ENCODE measurements around the gene CD81. TPM values are rescaled to one million over a fixed set of nuclear protein-coding genes. Genes with fewer than 3 reads are reported as not detected.

CD81 gene
- total RNA-seq, 2 experiments from 2014 or later = 118 to 145 TPM

GRCh38 chr11:2386591-2386990, 9.5 kb downstream of the CD81 start:
- Mint-ChIP-seq H3K27ac (no peak overlapping the region), H3K9me3 (ENCODE audit: low read depth) (no peaks in the 10 kb centered on the region), H3K4me3 (no peak overlapping the region), H3K36me3 (ENCODE audit: low read depth) (peaks cover 7% of the 10 kb centered on the region), H3K27me3 (no peaks in the 10 kb centered on the region), H3K4me1 (peaks cover 50% of the 10 kb centered on the region)
- no peak for DNase-seq
- ChIA-PET CTCF (interaction anchor here (0.5 to 0.6 kb wide), 2 partner anchors 64 to 541 kb away, joined by 3 read pairs; no protein-coding TSS in a partner anchor), POLR2A (interaction anchor here (1.1 to 2.3 kb wide), 2 partner anchors 9 to 13 kb away, joined by 3 to 16 read pairs; partner anchors contain the start of gene CD81)
- no peak for ATAC-seq
- intact Hi-C loops (cut with DNase I, micrococcal nuclease) = no loop called here

DNA sequence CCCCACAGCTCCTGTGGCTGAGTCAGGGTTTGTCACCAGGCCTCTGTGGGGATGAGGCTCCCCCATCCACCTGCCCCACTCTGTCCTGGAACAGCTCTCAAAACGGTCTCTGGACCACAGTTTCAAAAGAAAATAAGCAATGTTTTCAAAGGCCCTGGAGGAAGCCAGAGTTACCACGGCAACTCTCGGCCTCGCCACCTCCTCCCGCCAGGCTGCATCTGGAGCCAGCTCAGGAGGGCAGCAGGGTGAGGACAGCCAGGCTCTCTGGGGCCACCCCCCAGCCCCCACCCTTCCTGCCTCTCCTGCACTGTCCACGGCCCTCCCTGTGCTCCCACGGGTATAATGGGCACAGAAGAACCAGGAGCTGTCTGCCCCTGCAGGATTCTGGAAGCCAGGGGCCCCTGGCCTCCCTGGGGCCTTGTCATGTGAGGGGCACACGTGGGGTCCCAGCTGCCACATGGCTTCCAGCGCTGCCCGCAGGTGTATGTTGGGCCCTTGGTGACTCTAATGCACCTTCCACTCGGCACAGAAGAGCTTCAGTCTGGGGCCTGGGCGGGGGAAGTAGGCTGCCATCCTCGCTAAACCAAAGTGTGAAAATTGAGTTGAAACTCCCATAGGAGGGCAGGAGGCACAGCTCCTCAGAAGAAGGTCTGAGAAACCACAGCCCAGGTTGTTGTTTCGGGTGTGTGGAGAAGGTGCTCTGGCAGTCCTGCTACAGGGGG, 10.3 kb downstream of the CD81 start:
- intact Hi-C loops (cut with DNase I, micrococcal nuclease) = no loop called here
- Mint-ChIP-seq H3K4me1 (peaks cover 47% of the 10 kb centered on the region), H3K4me3 (no peak overlapping the region), H3K27ac (no peak overlapping the region), H3K36me3 (ENCODE audit: low read depth) (peaks cover 7% of the 10 kb centered on the region), H3K9me3 (ENCODE audit: low read depth) (no peaks in the 10 kb centered on the region), H3K27me3 (no peaks in the 10 kb centered on the region)
- peak; percentile 42 for ATAC-seq
- CTCF ChIA-PET = interaction anchor here (0.5 to 1.1 kb wide), 4 partner anchors 13 to 542 kb away, joined by 3 to 4 read pairs (median 3); partner anchors contain the start of gene TSSC4
- POLR2A ChIA-PET = interaction anchor here (1.1 to 2.3 kb wide), 2 partner anchors 10 to 12 kb away, joined by 3 to 16 read pairs; partner anchors contain the start of gene CD81
- DNase-seq = no peak

DNA sequence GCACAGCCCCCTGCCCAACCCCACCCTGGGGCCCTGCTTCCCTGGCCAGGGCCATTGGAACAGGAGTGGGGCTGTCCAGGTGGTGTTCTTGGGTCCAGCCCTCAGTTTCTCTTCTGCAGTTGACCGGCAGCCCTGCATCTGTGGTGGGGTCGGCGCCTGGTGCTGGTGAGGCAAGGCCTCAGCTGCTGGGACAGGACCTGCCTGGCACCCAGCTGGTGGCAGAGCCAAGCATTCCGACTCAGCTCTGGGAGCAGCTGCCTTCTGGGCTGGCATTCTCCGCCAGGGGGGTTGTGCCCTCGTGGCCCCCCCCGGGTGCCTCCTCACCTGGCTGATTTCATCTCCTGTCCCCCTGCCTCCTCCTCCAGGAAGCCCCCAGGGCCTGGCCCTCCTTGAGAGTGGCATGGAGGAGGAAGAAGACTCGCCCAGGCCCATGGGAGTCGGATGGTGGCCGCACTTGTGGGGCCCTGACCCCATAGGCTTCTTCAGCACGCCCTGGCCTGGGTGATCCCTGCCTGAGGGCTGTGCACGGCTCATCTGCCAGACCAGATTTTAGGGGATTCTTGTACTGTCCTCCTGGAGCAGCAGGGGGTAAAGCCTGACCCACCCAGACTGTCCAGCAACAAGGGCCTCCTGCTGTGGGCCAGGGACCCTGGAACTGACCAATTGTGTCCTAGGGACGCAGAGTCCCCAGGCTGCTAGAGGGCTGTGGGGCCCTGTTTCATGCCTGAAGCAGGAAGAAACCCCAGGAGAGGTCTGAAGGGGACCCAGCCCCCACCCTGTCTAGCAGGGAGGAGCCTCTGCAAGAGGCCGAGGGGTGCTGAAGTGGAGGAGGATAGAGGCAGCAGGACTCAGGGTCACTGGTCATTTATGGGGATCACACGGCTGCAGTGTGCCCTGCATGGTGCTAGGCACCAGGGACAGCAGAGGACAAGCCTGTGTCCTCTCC, 11.6 kb downstream of the CD81 start:
- intact Hi-C loops (cut with DNase I, micrococcal nuclease) = no loop called here
- POLR2A ChIA-PET = no interaction called here
- Mint-ChIP-seq H3K36me3 (ENCODE audit: low read depth) (peaks cover 7% of the 10 kb centered on the region), H3K27me3 (no peaks in the 10 kb centered on the region), H3K4me1 (peaks cover 43% of the 10 kb centered on the region), H3K9me3 (ENCODE audit: low read depth) (no peaks in the 10 kb centered on the region), H3K27ac (peak overlapping the region; percentile 51), H3K4me3 (no peak overlapping the region)
- DNase-seq (no peak), ATAC-seq (no peak)
- CTCF ChIA-PET = interaction anchor here (1.1 kb wide), 1 partner anchor 31 kb away, joined by 3 read pairs; no protein-coding TSS in a partner anchor

- intact Hi-C loops (cut with DNase I, micrococcal nuclease) = no loop called here
- ChIA-PET POLR2A (no interaction called here), CTCF (interaction anchor here (0.7 kb wide), 1 partner anchor 101 kb away, joined by 3 read pairs; no protein-coding TSS in a partner anchor)
- Mint-ChIP-seq H3K27ac (peak overlapping the region; percentile 58), H3K36me3 (ENCODE audit: low read depth) (peaks cover 7% of the 10 kb centered on the region), H3K4me1 (peaks cover 37% of the 10 kb centered on the region), H3K9me3 (ENCODE audit: low read depth) (no peaks in the 10 kb centered on the region), H3K4me3 (no peak overlapping the region), H3K27me3 (no peaks in the 10 kb centered on the region)
- DNase-seq = no peak
- ATAC-seq = no peak
Measured at GRCh38 chr11:2389377-2390026, 12.4 kb downstream of the CD81 start.

DNA sequence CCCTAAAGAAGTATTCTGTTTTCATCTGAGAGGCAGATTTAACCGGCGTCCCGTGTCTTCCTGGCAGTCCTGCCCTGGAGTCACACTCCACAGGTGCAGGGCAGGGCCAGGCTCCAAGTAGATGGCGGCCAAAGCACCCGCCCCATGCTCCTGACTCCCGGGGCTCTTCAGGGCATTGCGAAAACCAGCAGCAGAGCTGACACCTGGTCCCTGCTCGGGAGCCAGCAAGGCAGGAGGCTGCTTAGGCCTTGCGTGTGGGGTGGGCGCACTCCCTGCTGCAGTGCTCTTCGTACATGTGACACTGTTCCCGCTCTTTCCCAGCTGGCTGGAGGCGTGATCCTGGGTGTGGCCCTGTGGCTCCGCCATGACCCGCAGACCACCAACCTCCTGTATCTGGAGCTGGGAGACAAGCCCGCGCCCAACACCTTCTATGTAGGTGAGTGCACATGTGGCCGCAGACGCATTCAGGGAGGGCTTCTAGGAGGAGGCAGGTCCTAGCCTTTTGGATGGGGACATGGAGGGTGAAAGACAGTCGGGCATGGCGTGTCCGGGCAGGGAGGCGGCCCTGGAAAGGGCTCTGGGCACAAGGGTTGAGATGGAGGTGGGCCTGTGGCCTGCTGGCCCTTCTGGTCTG, 13.1 kb downstream of the CD81 start:
- H3K27ac Mint-ChIP-seq = peak overlapping the region; percentile 58
- no peaks in the 10 kb centered on the region for H3K27me3 Mint-ChIP-seq
- CTCF ChIA-PET = interaction anchor here (0.7 to 0.8 kb wide), 2 partner anchors 10 to 102 kb away, joined by 3 read pairs; partner anchors contain the start of gene TSSC4
- DNase-seq = no peak
- H3K4me1 Mint-ChIP-seq = peaks cover 30% of the 10 kb centered on the region
- no peak overlapping the region for H3K4me3 Mint-ChIP-seq
- POLR2A ChIA-PET = no interaction called here
- ATAC-seq = no peak
- no peaks in the 10 kb centered on the region for H3K9me3 Mint-ChIP-seq (ENCODE audit: low read depth)
- intact Hi-C loops (cut with DNase I, micrococcal nuclease) = no loop called here
- H3K36me3 Mint-ChIP-seq (ENCODE audit: low read depth) = peaks cover 7% of the 10 kb centered on the region

GRCh38 chr11:2390725-2391151, 13.6 kb downstream of the CD81 start:
- Mint-ChIP-seq H3K27me3 (no peaks in the 10 kb centered on the region), H3K27ac (no peak overlapping the region), H3K4me3 (no peak overlapping the region), H3K9me3 (ENCODE audit: low read depth) (no peaks in the 10 kb centered on the region), H3K36me3 (ENCODE audit: low read depth) (peaks cover 5% of the 10 kb centered on the region), H3K4me1 (peaks cover 27% of the 10 kb centered on the region)
- intact Hi-C loops (cut with DNase I, micrococcal nuclease) = no loop called here
- DNase-seq = no peak
- ChIA-PET CTCF (interaction anchor here (0.8 kb wide), 1 partner anchor 10 kb away, joined by 3 read pairs; the partner anchor contains the start of gene TSSC4), POLR2A (no interaction called here)
- no peak for ATAC-seq

GRCh38 chr11:2391181-2391975, 14.3 kb downstream of the CD81 start:
- no peak for ATAC-seq
- POLR2A ChIA-PET = no interaction called here

DNA sequence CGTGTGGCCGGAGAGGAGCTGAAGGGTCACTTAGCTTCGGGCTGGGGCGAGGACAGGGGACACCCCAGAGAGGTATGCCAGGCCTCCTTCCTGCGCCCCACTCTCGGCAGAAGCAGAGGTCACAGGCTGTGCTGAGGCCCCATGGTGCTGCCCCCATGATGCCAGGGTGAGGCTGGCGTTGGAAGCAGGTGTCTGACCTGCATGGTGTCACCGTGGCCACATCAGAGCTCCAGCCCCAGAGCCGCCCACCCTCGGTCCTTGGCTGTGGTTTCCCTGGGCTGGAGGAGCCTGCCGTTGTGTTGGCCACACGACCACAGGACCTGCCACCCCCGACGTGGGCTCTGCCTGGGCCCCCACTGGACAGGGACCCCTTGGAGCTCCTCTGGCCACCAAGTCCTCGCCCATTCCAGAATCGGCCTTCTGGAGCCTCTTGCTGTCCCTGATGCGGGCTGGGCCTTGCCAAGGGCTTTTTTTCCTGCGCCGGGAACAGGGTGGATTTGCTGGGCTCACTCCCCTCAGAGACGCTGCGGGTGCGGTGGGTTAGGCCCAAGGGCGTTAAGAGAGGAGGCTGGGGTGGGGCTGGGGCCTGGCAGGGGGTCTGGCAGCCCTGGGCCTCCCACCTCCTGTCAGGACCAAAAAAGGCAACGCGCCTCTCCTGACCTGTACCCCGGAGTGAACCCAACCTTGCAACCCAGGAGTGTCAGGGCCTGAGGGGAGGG, 15.3 kb downstream of the CD81 start:
- CTCF ChIA-PET = no interaction called here
- DNase-seq (no peak), ATAC-seq (no peak)
- no peak overlapping the region for H3K27ac Mint-ChIP-seq
- peaks cover 3% of the 10 kb centered on the region for H3K36me3 Mint-ChIP-seq (ENCODE audit: low read depth)
- no peaks in the 10 kb centered on the region for H3K9me3 Mint-ChIP-seq (ENCODE audit: low read depth)
- POLR2A ChIA-PET = no interaction called here
- H3K4me3 Mint-ChIP-seq = no peak overlapping the region
- peaks cover 12% of the 10 kb centered on the region for H3K4me1 Mint-ChIP-seq
- intact Hi-C loops (cut with DNase I, micrococcal nuclease) = no loop called here
- no peaks in the 10 kb centered on the region for H3K27me3 Mint-ChIP-seq

More at GRCh38 chr11:2391181-2391975, 14.3 kb downstream of the CD81 start:
- H3K4me3 Mint-ChIP-seq = no peak overlapping the region
- CTCF ChIA-PET = no interaction called here
- H3K36me3 Mint-ChIP-seq (ENCODE audit: low read depth) = peaks cover 3% of the 10 kb centered on the region
- no peaks in the 10 kb centered on the region for H3K9me3 Mint-ChIP-seq (ENCODE audit: low read depth)
- intact Hi-C loops (cut with DNase I, micrococcal nuclease) = no loop called here
- peaks cover 20% of the 10 kb centered on the region for H3K4me1 Mint-ChIP-seq
- no peaks in the 10 kb centered on the region for H3K27me3 Mint-ChIP-seq
- no peak for DNase-seq
- no peak overlapping the region for H3K27ac Mint-ChIP-seq

DNA sequence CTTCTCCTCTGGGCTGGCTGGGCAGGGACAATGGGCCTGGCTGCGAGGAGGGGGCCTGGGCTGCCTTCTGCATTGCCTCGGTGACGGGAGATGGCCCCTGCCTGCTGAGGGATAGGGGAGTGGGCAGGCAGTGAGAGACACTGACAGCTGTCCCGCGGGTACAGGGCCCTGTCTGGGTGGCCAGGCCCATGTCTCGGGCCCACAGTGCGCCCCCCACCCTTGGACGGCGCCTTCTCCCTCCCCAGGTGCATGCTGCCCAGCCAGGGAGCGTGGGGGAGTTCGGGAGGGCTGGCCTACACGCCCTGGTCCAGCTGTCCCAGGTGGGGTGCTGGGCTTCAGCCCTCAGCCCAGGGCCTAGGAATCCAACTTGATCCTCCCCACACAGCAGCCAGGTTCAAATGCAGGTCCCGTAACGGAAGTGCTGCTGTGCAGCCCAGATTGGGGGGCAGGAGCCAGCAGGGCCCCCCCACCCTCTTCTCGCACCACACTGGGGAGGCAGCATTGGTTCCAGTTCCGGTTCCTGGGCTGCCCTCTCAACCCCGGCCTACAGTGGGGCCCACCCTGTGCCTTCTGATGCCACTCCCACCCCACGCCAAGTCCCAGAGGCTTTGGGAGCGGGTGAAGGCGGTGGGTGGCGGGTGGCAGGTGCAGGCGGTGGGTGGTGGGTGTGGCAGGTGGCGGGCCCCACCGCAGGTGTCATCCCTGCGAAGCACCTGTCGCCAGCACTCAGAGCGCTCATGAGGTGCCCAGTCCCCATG, 16.2 kb downstream of the CD81 start:
- DNase-seq = no peak
- CTCF ChIA-PET = no interaction called here
- intact Hi-C loops (cut with DNase I, micrococcal nuclease) = no loop called here
- Mint-ChIP-seq H3K27ac (no peak overlapping the region), H3K9me3 (ENCODE audit: low read depth) (no peaks in the 10 kb centered on the region), H3K4me3 (no peak overlapping the region), H3K4me1 (peaks cover 8% of the 10 kb centered on the region), H3K36me3 (ENCODE audit: low read depth) (peaks cover 3% of the 10 kb centered on the region), H3K27me3 (no peaks in the 10 kb centered on the region)
- POLR2A ChIA-PET = no interaction called here
- no peak for ATAC-seq

Measured in activated CD4-positive, alpha-beta T cell treated with anti-CD3 and anti-CD28 coated beads for 36 hours (primary cell).